HL-60/S4 treated with phorbol 12-myristate 13-acetate at 8.2 ng/mL for 4 days and 3 days (cell line): Measurements from ENCODE around the gene BCAS2.
"Not testable (repeated sequence)": the region's sequence is repeated elsewhere in the genome, so short reads cannot be mapped to it uniquely, and the experiment has no call there.

Source experiments
- in situ Hi-C: fragments of 300-500 bp; cut with MboI; formaldehyde crosslinking; loops from 2 replicates; pipeline ENCODE4 v1.15.0; 2022; ENCODE audit warnings: low sequenced_read_pairs

The BCAS2 gene

DNA sequence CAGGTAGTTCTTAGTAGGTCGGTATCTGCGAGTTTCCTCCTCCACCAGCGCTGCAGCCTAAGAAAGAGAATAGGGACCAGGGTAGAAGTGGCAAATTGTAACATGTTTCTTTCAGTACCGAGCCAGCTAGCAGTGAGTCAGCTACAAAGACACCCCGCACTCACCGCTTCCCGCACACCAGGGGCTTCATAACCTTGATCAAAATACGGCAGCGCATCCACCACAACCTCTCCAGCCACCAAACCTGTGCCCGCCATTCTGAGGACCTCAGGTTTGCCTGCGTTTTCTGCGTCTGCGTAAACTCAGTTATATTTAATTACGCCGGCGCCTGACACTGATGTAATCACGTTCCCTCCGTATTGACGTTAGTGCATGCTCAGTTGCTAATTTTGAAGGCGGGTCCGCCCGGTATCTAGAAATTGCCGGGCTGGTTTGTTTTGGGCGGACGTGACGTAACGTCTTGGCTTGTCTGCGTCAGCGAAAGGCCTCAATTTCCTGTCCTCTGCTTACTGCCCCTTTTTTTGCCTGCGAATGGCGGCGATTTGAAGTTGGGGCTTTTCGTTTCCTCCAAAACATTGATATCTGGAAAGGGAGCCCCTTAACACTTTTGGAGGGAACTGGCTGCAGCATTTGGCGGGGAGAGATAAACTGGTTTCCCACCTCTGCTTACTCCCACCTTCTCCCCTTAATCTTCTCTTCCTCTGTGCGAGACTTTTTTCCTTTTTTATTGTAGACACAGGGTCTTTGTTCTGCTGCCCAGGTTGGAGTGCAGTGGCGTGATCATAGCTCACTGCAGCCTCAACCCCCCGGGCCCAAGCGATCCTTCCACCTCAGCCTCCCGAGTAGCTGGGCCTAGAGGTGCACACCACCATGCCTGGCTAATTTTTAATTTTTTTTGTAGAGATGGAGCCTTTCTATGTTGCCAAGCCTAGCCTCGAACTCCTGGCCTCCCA, at the start of gene BCAS2:
Gene BCAS2 (minus strand): TSS at position 281 of the 953 bp plus-strand sequence. CDS start 24 bp downstream, at position 257.
- in situ Hi-C loops, result no loop called here

DNA sequence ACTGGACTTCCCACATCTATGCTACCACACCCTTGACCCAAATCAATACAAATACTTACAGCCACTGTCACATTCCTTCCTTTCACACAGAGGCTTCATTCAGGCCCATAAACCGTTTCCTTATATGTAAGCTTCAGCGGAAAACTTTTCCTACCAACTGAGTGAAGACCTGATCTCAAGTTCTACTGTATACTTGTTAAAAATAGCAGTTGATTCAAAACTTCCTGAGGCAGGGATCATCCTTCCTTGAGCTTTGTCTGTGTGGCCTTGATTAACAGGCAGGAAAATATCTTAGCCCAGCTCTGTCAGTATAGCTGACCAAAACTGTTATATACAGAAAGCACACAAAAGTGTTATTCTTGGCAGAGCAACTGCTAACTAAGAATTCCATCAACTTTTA, 45.7 kb upstream of the BCAS2 start:
- in situ Hi-C loops, result no loop called here

DNA sequence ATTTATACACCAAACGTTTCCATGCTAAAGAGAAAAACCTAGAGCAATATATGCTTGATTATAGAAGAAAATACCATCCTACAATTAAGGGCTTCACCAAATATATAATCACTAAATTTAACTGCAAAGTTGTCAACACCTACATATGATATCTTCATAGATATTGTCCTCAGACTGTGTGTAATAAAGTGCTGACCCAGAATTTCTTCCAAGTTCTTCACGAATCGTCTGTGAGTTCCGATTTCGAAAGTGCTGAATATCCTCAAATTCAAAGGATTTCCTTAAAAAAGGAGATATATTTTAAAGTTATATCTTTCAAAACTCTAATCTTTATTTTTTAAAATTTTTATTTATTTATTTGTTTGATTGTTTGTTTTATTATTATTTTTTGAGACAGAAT, 41.9 kb upstream of the BCAS2 start:
- in situ Hi-C loops, result no loop called here

DNA sequence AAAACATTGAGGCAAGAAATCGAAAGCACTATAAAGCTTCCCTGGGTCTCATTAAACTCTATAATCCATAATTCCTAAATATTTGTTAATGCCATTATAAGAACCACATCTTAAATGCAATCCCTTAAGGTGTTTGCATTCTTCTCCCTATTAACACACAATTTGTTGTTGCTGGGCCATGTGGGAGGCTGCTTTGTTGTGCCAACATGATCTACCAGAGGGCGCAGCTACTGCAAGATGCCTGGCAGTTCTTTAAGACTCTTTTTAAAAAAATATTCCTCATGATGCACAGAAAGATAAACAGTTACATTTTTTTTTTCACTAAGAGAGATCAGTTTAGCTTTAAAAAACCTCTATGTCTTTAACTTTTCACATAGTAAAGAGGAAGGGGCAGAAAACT, 39.0 kb upstream of the BCAS2 start:
- in situ Hi-C loops, result no loop called here

DNA sequence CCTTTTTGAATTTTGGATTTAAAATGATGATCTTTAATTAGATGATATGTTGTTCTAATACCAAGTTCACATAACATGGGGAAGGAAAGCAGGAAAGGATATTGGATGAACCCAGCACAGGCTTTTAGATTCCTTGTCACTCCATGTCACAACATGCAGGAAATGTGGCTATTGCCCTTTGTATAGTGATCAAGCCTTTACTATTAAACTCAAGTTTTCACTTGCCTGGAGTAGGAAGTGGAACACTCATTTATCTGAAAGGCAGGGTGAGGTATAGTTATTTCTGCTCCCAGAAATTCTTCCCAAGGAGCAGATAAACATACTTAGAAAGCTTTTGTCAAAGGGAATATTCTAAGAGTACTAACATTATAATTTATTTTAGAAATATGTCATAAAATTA, 37.2 kb upstream of the BCAS2 start:
- in situ Hi-C loops, result no loop called here

DNA sequence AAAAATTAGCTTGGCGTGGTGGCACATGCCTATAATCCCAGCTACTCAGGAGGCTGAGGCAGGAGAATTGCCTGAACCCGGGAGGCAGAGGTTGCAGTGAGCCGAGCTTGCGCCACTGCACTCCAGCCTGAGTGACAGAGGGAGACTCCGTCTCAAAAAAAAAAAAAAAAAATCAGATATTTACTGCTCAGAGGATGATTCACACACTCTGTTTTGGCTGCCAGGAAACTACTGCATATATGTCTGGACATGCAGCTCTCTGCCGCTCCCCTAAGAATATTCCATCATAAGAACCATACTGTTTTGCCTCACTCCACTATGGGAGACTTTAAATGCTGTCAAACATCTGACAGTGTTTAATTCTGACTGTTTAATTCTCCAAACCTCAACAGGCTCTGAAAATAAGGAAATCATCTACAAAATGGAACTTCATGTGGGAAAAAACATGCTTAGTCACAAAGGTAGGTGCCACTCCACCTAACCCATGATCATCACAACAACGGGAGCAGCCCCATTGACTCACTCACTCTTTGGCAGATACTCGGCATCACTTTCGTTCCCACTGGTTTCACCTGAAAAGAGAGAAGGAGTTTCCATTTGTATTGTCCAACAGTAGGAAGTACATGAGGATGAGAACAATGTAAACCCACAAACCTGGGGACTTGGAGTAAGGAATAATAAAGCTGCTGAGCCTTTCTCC, 29.3 kb upstream of the BCAS2 start:
- in situ Hi-C loops, result no loop called here

DNA sequence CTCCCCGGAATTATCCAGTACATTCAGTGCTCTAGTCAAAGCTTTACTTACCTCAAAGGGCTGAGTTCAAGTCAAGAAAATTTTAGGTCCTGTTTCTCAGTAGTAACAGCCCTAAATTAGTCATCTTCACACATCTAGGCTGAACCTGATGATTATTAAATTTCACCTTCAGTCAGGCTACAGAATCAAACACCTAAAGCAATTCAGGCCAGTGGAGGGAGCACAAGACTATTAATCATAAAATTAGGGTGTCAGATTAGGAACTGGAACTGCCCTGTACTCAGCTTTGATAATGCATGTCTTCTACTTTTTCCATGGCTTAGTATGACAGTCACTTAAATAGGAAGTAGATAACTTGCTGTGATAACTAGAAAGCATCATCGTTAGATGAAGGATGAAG, 28.4 kb upstream of the BCAS2 start:
- in situ Hi-C loops, result no loop called here

DNA sequence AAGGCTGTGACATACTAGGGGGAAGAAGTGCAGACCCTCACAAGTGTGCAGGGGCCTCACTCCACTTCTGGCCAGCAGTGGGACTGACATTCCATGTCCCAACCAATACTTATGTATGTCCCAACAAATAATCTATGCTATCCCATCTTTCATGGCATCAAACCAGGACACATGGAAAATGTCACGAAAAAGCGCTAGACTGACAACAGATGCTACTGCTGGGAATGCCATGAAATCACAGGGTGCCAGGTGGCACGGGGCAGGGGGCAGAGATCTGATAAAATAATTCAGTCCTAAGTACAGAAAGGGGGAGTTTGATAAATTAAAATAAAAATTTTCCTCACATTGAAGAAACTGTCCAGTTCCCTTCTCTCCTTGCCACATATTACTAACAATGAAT, 27.6 kb upstream of the BCAS2 start:
- in situ Hi-C loops, result no loop called here

DNA sequence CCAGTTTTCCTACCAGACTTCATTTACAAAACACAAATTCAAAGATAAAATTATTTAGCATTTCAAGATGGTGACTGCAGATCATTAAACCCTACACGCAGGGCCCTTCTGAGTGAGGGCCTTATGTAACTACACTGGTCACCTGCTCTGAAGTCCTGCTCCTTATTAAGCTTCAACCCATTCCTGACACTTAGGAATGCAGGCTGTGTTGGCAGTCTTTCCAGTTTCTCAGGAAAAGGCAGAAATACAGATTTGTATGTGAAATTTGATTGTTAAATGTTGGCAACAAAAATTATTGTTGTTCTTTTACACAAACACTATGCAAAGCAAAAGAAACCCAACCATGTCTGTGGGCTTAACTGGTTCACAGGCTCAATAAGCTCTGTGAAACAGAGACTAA, 25.8 kb upstream of the BCAS2 start:
- in situ Hi-C loops, result no loop called here

DNA sequence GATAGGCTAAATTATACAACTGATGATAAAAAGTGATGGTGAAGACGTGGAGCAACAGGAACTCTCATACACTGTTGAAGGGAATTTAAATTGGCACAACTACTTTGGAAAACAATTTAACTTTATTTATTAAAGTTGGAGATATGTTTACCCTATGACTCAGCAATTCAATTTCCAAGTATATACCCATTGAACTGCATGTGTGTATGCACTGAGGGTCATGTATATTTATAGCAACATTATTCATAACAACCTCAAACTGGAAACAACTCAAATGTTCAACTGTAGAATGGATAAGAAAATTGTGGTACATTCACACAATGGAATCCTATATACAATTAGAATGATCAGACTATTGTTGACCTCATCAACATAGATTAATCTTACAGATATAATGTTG, 16.5 kb upstream of the BCAS2 start:
- in situ Hi-C loops, result no loop called here

DNA sequence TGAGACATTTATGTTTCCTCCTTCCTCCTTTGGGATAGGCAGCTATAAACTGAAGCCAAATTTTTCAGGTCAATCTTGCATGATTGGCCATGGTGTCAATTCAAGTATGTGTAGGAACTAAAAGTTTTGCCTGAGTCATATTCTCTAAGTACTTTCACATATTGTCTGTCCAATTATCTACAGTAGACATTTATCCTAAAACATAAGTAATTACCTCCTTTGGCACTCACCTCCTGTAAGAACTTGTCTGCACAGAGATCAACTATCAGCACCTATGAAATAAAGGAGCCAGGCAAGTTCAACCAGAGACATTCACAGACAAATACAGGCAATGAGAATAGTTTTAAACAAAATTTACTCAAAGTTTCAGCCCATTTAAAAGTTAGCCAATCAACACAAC, 14.2 kb upstream of the BCAS2 start:
- in situ Hi-C loops, result no loop called here

DNA sequence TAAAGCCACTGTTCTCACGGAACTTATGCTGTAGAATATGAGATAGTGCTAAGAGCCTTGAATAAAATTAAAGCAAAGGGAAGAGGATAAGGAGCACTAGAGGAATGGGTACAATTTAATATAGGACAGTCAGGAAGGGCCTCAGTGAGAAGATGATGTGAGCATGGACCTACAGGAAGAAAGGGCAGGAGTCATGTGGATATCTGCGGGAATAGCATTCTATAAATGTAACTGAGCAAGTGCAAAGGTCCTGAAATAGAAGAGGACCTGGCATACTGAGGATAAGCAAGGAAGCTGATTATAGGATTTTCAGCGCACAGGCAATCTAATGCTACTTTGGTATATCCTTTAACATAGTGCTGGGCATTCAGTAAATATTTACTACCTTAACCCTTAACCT, 12.6 kb upstream of the BCAS2 start:
- in situ Hi-C loops, result no loop called here

DNA sequence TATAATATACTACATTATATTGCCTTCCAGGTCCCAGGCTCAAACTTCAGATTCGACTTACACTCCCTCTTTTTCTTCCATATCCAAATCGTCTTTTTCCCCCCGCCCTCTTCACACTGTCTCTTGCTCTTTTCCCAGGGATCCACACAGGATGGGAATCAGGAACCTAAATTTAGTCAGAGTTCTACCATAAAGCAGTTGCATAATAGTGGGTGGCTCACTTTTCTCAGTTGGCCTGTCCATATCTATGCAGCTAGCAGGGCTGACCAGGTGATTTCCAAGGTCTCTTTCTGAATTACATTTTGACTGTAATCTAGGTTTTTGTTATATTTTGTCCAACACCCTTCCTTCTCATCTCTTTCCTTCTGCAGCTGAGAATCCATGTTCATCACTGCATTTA, 7.7 kb upstream of the BCAS2 start:
- in situ Hi-C loops, result no loop called here

DNA sequence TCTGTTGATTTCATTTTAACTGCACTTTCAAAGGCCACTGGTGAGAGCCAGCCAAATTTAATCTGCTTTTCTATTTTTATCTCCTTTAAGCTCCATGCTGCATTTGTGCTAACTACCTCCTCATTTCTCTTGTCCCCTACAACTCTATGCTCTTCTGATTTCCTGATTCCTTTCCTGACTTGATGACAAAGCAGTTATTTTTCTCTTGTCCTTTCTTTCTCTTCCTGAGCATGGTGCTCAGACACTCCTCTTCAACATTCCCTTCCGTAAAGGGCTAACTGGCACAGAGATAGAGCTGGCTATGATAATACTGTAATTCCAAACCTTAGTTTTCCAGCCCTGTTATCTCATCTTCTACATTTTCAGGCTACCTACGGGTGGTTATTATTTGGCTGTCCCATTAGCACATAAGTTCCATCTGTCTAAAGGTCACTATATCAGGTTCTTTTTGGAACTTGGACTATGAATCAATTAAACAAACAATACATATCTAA, 6.8 kb upstream of the BCAS2 start:
- in situ Hi-C loops, result no loop called here

DNA sequence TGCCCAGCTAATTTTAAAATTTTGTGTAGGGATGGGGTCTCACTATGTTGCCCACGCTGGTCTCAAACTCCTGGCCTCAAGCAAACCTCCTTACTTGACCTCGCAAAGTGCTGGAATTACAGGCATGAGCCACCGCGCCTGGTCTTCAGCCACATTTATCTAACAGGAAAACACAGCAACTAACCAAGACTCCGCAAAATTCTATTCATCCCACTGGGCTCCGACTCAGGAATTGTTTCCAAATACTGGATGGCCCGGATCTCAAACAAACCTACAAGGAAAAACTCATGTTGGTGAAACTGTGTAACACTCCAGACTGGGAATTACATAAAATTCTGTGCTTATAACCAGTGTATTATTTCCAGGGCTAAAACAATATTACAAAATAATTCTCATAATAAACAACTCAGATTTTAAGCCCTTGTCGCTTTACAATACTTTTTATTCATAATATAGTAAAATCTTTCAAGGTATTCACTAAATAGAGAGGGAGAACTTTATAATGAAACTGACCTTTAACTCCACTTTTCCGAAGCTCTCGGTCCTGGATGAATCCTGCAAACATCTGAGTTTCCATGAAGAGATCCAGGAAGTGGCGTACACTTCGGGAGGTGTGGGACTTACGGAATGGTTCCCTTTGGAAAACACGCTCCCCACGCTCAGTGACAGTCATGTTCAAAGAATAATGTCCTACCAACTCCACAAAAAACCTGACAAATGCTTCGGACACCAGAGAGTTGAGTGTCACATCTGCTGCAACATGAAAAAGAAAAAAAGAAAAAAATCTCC, 6.0 kb upstream of the BCAS2 start:
- in situ Hi-C loops, result no loop called here

DNA sequence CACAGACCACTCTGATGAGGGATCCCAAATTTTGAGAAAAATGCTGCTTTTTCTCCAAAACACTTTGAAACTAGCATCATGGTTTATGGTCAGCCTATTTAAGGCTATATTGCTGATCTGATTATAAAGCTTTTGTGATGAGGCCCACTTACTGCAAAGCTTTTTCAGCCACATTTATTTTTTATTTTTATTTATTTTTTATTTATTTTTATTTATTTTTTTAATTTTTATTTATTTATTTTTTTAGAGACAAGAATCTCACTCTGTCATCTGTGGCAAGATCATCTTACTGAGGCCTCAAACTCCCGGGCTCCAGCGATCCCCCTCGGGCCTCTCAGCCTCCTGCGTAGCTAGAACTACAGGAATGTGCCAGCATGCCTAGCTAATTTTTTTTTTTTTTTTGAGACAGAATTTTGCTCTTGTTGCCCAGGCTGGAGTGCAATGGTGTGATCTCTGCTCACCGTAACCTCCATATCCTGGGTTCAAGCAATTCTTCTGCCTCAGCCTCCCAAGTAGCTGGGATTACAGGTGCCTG, 5.2 kb upstream of the BCAS2 start:
- in situ Hi-C loops, result no loop called here

DNA sequence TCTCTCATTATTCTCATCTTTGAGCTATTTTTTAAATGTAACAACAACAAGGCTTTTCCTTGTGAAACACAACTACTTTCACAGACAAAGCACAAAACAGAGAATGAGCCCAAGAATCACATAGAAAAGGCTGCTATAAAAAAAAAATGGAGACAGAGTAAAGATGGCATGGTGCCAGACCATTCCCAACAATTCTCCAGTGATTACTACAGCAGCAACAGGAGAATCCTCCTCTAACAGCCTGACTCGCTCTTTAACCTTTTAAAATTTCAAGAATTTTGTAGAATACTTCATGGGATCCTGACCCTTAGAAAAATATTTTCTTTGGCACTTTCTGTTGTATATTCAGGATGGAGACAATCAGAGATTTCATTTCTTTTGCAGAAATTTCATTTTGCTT, 3.8 kb upstream of the BCAS2 start:
- in situ Hi-C loops, result no loop called here

DNA sequence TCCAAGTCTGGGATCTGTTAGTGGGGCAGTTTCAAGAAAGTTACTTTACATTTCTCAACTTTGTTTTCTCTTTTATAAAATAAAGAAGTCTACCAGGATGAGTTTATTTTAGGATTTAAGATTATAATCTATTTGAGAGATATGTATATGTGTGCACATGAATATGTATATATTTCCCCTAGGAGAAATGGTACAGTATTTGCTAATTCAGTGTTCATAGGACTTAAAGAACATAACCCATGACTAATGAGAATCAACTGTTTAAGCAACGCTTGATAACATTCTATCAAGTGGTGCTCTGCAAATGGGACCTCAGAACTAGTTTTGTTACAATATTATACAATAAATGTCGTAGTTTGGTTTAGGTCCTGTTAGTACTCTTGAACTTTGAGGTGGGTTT, 7.0 kb downstream of the BCAS2 start:
- in situ Hi-C loops, result no loop called here

DNA sequence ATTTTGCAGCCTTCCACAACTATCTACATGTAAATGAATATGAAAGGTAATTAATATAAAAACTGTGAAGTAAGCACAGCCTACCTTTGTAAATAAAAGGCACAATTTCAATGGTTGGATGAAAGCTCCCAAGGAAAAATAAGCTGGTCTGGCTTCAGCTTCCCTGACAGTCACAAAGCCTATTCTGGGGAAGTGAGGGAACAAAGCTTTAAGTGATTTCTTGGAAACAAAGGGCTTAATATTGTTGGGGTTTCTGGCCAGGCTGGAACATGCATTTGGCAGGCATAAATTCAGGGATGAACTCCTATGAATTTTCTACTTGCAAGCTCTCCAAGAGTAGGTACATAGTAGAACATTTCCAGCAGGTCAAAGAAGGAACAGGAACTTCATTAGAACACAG, 17.3 kb downstream of the BCAS2 start:
- in situ Hi-C loops, result no loop called here

DNA sequence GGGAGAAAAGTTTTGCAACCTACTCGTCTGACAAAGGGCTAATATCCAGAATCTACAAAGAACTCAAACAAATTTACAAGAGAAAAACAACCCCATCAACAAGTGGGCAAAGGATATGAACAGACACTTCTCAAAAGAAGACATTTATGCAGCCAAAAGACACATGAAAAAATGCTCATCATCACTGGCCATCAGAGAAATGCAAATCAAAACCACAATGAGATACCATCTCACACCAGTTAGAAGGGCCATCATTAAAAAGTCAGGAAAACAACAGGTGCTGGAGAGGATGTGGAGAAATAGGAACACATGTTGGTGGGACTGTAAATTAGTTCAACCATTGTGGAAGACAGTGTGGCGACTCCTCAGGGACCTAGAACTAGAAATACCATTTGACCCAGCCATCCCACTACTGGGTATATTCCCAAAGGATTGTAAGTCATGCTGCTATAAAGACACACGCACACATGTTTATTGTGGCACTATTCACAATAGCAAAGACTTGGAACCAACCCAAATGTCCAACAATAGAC, 18.4 kb downstream of the BCAS2 start:
- in situ Hi-C loops, result not testable (repeated sequence)

DNA sequence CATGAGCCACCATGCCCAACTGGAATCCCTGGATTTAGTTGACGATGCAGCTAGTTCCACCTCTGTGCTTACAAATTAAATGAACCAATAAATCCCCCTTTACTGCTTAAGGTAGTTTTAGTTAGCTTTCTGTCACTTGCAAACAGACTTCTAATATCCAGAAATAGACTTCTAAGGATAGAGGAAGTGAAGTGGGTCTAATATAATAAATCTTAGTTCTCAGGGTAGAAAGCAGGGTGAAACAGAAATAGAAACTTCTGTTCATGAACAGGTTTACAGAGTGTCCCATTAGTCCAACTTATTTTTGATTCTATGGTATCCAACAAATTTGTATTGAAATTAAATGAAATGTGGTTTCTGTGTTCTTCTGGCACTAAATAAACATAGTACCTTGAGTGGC, 20.1 kb downstream of the BCAS2 start:
- in situ Hi-C loops, result no loop called here
